Fibroblast of peridontal ligament (primary cell): Measurements from ENCODE around the gene MRPL4.
"Not testable (repeated sequence)": the region's sequence is repeated elsewhere in the genome, so short reads cannot be mapped to it uniquely, and the experiment has no call there.

Experiments used
- DNase-seq: peaks from one replicate; pipeline ENCODE4 v3.0.0-alpha.2; 2010; ENCODE audit errors: extremely low read depth

Gene MRPL4

DNA sequence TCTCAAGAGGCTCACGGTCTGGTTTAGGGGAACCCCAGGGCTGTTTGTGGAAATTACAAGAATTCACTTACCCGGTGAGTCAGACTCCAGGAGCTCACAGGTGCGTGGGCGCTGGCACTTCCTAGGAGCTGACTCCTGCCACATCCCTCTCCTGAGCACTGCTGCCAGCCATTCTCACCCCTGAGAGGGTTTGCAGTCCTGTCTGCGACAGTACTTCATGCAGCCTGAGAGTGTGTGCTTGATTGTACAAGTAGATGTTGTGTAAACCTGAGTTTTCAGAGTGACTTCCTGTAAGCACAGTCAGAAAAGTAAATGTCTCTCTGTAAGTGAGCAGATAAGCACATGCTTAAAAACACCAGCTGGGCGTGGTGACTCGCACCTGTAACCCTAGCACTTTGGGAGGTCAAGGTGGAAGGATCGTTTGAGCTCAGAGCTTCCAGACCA is 8.1 kb downstream of the MRPL4 start:
- DNase-seq, result no peak

DNA sequence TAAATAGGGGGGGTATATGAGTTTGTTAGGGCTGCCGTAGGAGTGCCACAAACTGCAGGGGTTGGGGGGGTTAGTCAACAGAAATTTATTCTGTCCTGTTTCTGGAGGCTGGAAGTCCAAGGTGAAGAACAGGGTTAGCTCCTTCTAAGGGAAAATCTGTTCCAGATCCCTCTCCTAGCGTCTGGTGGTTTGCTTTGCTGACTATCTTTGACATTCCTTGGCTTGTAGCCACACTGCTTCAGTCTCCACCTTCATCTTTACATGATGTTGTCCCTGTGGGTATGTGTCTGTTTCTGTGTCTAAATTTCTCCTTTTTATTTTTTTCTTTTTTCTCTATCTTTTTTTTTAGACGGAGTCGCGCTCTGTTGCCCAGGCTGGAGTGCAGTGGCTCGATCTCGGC is 10.8 kb downstream of the MRPL4 start:
- peak; percentile 28 for DNase-seq

DNA sequence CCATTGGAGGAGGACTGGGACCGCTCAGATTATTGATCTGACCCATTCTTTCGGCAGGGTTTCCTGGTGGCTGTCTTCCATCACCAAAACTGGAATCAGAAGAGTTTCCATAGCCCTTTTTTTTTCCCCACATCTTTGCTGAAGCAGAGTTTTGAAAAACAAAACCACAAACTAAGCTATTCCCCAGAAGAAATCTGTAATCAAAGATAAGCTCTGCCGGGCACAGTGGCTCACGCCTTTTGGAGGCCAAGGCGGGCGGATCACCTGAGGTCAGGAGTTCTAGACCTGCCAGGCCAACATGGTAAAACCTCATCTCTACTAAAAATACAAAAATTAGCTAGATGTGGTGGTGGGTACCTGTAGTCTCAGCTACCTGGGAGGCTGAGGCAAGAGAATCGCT is 14.7 kb downstream of the MRPL4 start:
- no peak for DNase-seq

DNA sequence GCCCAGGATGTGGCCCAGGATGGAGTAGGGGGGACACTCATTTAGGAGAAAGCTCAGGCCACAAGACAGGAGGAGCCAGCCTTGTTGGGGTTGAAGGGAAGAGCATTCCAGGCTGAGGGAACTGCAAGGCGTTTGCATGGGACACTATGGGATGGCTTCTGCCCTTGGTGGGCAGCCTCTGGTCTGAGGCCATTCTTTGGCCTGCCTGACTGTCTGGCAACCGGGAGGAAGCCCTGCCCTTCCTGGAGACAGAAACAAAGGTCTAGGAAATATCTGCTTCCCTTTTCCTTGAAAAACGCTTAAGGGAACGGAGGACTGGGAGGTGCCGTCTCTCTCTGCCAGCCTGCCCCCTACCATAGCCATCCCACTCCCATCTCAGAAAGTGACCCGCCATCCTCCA is 16.1 kb downstream of the MRPL4 start:
- DNase-seq, result no peak

- DNase-seq, result peak; percentile 64
These were observed 17.5 kb downstream of the MRPL4 start for GRCh38 chr19:10269333-10270179.

DNA sequence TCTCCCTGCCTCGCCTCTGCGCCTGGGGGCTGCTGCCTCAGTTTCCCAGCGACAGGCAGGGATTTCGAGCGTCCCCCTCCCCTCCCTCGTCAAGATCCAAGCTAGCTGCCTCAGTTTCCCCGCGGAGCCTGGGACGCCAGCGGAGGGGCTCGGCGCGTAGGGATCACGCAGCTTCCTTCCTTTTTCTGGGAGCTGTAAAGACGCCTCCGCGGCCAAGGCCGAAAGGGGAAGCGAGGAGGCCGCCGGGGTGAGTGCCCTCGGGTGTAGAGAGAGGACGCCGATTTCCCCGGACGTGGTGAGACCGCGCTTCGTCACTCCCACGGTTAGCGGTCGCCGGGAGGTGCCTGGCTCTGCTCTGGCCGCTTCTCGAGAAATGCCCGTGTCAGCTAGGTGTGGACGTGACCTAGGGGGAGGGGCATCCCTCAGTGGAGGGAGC is 18.2 kb downstream of the MRPL4 start:
- no peak for DNase-seq

DNA sequence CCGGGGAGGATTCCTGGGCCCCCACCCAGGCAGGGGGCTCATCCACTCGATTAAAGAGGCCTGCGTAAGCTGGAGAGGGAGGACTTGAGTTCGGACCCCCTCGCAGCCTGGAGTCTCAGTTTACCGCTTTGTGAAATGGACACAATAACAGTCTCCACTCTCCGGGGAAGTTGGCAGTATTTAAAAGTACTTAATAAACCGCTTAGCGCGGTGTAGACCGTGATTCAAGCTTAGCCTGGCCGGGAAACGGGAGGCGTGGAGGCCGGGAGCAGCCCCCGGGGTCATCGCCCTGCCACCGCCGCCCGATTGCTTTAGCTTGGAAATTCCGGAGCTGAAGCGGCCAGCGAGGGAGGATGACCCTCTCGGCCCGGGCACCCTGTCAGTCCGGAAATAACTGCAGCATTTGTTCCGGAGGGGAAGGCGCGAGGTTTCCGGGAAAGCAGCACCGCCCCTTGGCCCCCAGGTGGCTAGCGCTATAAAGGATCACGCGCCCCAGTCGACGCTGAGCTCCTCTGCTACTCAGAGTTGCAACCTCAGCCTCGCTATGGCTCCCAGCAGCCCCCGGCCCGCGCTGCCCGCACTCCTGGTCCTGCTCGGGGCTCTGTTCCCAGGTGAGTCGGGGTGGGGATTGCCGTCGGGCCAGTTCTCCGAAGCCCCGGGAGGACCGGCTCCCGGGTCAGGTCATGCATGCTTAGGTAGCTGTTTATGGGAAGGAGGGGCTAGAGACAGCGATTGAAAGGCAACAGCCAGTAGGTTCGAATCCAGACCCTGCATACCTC is 18.8 kb downstream of the MRPL4 start, which contains the start of gene ICAM1:
TSS of gene ICAM1 (plus strand) at position 505 of the 779 bp plus-strand sequence. CDS start at position 545, 40 bp downstream.
- DNase-seq, result peak; percentile 42

GRCh38 chr19:10271543-10272086 is 19.6 kb downstream of the MRPL4 start:
- DNase-seq, result no peak

- no peak for DNase-seq
These were observed 22.6 kb downstream of the MRPL4 start for GRCh38 chr19:10274589-10274988.

DNA sequence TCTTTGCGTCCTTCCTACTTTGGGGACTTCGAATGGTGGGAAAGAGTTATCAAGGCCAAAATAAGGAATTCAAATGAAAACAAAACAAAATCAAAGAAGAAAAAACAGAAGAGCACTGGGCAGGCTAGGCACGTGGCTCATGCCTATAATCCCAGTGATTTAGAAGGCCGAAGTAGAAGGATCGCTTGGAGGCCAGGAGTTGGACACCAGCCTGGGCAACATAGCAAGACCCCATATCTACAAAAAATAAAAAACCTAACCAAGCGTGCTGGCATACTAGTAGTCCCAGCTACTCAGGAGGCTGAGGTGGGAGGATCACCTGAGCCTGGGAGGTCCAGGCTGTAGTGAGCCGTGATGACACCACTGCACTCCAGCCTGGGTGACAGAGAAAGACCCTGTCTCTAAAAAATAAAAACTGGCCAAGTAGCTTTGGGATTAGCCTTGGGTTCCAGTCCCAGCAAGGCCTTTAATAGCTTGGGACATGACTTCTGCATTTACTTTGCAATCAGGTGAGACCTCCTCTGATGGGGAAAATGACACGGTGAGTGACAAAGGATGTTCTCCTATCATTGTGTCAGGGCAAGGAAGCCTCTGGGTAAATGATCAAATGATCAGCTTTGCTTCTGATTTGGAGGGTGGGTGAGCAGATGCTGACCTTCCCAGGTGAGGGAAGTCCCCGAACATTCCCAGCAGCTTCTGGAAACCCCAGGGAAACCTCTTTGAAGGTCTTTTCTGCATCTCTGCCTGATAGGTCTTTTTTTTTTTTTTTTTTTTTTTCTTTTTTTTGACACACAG is 26.0 kb downstream of the MRPL4 start:
- DNase-seq, result no peak

DNA sequence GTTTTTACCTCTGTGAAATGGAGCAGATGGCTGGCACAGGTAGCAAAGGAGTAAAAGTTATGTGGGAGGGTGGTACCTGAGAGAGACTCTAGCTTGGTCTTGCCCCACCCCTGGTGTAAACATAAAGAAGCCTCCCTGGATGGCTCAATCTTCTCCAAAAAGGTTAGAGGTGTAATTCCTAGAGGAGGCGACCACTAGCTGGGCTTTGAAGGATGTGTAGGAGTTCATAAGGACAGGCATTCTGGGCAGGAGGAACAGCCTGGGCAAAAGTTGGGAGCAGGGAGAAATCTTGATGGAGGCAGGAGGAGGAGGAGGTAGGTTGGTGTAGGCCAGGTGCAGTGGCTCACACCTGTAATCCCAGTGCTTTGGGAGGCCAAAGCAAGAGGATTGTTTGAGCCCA is 26.9 kb downstream of the MRPL4 start:
- no peak for DNase-seq

- no peak for DNase-seq
These were observed 27.9 kb downstream of the MRPL4 start for GRCh38 chr19:10279737-10280442.

DNA sequence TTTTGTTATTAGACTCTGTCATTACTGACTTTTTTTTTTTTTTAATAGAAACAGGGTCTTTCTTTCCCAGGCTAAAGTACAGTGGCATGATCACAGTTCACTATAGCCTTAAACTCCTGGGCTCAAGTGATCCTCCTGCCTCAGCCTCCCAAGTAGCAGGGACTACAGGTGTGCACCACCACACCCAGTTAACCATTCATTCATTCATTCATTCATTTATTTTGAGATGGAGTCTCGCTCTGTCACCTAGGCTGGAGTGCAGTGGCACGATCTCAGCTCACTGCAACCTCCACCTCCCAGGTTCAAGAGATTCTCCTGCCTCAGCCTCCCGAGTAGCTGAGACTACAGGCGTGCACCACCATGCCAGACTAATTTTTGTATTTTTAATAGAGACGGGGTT is 30.0 kb downstream of the MRPL4 start:
- DNase-seq, result not testable (repeated sequence)

DNA sequence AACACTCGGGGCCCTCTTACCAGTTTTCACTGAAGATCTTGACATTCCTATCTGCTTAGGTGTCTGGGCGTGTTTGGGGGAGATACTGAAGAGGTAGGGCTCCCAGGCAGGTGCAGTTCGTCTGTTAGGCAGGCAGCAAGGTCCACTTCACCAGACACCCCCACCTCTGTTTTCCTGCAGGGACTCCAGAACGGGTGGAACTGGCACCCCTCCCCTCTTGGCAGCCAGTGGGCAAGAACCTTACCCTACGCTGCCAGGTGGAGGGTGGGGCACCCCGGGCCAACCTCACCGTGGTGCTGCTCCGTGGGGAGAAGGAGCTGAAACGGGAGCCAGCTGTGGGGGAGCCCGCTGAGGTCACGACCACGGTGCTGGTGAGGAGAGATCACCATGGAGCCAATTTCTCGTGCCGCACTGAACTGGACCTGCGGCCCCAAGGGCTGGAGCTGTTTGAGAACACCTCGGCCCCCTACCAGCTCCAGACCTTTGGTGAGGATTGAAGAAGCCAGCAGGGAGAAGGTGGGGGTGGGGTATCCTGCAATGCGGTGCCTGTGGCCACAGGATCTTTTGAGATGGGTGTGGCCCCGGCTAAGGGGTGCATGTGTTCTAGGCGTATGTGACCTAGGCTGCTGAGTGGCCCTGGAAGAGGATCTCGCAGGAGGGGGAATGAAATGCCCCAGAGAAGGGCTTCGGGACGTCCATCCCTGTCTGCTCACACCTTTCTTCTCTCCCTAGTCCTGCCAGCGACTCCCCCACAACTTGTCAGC is 31.5 kb downstream of the MRPL4 start:
- DNase-seq, result no peak

- no peak for DNase-seq
These were observed 32.3 kb downstream of the MRPL4 start for GRCh38 chr19:10284065-10284959.

DNA sequence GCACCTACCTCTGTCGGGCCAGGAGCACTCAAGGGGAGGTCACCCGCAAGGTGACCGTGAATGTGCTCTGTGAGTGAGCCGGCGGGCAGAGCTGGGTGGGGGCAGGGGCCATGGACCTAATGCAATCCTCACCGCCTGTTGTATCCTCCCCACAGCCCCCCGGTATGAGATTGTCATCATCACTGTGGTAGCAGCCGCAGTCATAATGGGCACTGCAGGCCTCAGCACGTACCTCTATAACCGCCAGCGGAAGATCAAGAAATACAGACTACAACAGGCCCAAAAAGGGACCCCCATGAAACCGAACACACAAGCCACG is 32.9 kb downstream of the MRPL4 start:
- no peak for DNase-seq

GRCh38 chr19:10285393-10285792 is 33.4 kb downstream of the MRPL4 start:
- no peak for DNase-seq

GRCh38 chr19:10286803-10287737 is 35.1 kb downstream of the MRPL4 start, which contains the start of gene ICAM4:
ICAM4 (plus strand) TSS chr19:10286955; CDS start chr19:10287013, 58 bp downstream.
- no peak for DNase-seq
